Measurements from ENCODE around the gene SERP2. TPM values are rescaled to one million over a fixed set of nuclear protein-coding genes. Genes with fewer than 3 reads are reported as not detected.
"Not testable (repeated sequence)": the region's sequence is repeated elsewhere in the genome, so short reads cannot be mapped to it uniquely, and the experiment has no call there.

SERP2 gene
- total RNA-seq = 1 to 10 TPM; 3.1 TPM

DNA sequence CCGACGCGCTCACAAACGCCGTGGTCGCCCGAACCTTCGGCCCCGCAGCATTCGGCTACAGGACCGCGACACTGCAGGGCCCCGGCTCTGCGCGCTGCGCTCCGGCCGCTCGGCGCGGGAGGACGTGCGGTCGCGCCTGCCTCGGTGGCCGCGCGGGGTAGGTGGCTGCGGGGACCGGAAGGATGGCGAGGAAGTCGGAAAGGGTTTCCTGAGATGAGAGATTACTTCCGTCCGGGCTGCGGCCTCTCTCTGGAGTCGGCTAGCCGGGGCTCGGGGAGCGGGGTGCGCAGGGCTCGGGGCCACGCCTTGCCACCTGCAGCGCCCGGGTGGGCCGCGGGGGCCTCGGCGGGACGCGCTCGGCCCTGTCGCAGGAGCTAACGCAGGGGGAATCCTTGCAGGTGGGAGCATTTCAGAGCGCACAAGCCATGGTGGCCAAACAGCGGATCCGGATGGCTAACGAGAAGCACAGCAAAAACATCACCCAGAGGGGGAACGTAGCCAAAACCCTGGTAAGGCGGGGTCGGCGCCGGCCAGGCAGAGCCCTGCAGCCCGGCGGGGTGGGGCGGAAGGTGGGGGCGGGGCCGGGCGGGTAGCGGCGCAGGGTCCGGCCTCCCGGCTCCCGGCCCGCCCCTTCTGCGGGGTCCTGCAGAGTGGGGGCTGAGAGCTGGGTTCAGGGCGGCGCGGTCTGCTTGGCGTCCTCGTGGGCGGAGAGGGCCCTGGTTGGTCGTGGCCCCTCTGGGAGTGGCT lies at the start of gene SERP2:
Gene SERP2, plus strand, starts transcription at position 224 of the 747 bp plus-strand sequence. Its CDS starts 202 bp downstream, at position 426.
- Mint-ChIP-seq H3K9me3 (no peaks in the 10 kb centered on the region), H3K27ac (no peak within 1 kb of the TSS), H3K4me1 (peaks cover 7% of the 10 kb centered on the region), H3K27me3 (peaks cover 30% of the 10 kb centered on the region), H3K36me3 (no peaks in the 10 kb centered on the region), H3K4me3 (peak within 1 kb of the TSS; percentile 65)
- DNase-seq = peak; percentile 28

DNA sequence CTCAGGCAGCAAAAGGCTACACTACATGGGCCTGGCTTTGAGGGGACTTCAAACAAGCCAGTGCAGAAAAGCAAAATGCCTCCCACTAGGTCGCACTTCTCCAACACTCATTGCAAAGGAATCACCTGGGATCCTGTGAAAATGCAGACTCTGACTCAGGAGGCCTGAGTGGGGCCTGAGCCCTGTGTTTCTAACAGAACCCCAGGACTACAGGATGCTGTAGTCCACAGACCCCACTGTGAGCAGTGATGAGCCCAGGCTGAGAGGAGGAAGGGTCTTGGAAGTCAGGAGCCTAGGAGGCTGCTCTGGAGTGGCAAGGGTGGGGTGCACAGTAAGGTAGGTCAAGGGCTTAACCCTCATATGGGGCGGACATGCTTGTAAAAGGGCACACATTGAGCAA lies 46.7 kb upstream of the SERP2 start:
- H3K27me3 Mint-ChIP-seq = no peaks in the 10 kb centered on the region
- H3K4me3 Mint-ChIP-seq = no peak overlapping the region
- H3K9me3 Mint-ChIP-seq = peaks cover 1% of the 10 kb centered on the region
- H3K36me3 Mint-ChIP-seq = no peaks in the 10 kb centered on the region
- H3K4me1 Mint-ChIP-seq = peaks cover 9% of the 10 kb centered on the region
- H3K27ac Mint-ChIP-seq = no peak overlapping the region
- DNase-seq = no peak

- H3K4me1 Mint-ChIP-seq = peaks cover 12% of the 10 kb centered on the region
- DNase-seq, H3K27me3 Mint-ChIP-seq: not testable (repeated sequence)
Measured at GRCh38 chr13:44329041-44329440, 44.6 kb upstream of the SERP2 start.

DNA sequence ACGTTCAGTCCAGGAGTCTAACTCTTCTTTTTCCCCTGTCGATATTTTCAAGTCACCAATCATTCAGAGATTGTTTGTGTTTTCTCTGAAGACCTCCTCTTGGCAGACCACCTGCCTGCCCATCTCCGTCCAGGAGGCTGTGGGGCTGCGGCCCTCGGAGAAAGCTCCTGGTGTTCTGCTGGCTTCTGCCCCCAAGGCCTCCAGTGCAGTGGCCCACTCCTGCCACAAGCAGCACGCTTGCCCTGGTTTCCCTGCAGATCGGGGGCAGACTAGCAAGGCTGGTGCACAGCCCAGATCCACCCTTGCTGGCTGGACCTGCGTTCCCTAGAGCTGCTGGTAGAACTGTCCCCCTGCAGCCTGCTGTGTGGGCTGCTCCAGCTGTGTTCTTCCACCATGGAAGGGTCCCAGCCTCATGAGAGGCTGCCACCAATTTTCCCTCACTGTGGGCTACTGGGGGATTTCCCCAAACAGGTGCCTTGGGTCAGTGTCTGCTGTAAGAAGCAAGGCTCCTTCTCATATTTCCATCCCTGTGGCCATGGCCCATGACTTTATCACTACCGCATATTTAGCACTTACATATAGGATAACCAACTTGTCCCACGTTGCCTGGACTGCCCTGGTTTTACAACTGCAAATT lies 43.6 kb upstream of the SERP2 start:
- Mint-ChIP-seq H3K9me3 (peaks cover 1% of the 10 kb centered on the region), H3K27me3 (no peaks in the 10 kb centered on the region), H3K36me3 (no peaks in the 10 kb centered on the region), H3K27ac (no peak overlapping the region), H3K4me3 (no peak overlapping the region), H3K4me1 (peaks cover 12% of the 10 kb centered on the region)
- DNase-seq = no peak

More at GRCh38 chr13:44329041-44329440, 44.6 kb upstream of the SERP2 start:
- not testable (repeated sequence) for H3K9me3 Mint-ChIP-seq, H3K36me3 Mint-ChIP-seq, H3K4me3 Mint-ChIP-seq, H3K27ac Mint-ChIP-seq

DNA sequence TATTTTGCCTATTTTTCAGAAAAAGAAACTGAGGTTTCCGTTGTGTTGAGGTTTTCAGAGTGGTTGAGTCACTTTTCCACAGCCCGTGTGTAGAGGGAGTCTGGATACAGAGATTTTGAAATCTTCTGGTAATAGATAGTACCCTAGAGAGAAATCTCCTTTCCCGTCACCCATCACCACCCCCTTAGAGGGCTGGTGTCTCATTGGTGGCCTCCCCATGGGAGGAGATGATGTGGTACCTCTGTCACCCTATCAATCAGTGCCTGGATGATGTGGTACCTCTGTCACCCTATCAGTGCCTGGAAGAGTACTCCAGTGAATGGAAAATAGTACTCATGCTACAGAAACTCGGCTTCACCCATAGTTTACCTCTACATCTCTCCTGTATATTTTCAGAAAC lies 42.2 kb upstream of the SERP2 start:
- peaks cover 12% of the 10 kb centered on the region for H3K4me1 Mint-ChIP-seq
- no peaks in the 10 kb centered on the region for H3K36me3 Mint-ChIP-seq
- no peak overlapping the region for H3K27ac Mint-ChIP-seq
- H3K27me3 Mint-ChIP-seq = no peaks in the 10 kb centered on the region
- H3K4me3 Mint-ChIP-seq = no peak overlapping the region
- peak; percentile 11 for DNase-seq
- H3K9me3 Mint-ChIP-seq = peaks cover 1% of the 10 kb centered on the region

- Mint-ChIP-seq H3K4me1 (peaks cover 12% of the 10 kb centered on the region), H3K27me3 (no peaks in the 10 kb centered on the region), H3K36me3 (no peaks in the 10 kb centered on the region), H3K27ac (no peak overlapping the region), H3K4me3 (no peak overlapping the region), H3K9me3 (peaks cover 1% of the 10 kb centered on the region)
- no peak for DNase-seq
Measured at GRCh38 chr13:44331912-44332851, 41.4 kb upstream of the SERP2 start.

DNA sequence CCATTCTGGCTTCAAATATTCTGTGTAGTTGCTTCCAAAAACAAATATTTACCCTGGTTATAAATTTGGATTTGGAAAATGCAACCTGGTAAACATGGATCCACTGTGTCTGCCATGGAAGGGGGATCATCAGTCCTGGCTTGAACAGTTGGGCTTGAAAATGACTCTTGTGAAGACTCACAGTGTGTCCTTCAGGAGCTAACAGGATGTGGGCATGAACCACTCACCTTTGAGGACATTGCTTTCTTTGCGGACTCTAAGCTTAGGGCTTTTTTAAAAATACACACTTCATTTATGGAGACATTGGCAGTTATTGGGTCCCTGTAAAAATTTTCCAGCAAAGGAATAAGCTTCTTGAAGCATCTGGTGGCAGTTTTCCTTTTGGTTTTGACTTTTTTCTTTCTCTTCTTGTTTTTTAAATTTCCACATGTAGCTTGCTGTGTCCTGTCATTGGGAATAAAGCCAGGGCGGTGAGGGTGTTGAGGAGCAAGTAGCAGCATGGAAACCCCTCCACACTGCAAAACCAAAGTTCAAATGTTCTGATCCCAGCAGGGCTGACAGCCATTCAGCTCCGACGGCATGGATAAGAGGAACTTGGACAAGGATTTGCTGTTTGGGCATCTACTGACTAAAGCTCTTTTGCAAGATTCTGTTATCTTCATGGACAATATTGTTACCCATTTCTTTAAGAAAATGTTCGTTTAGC lies 39.5 kb upstream of the SERP2 start:
- Mint-ChIP-seq H3K36me3 (no peaks in the 10 kb centered on the region), H3K4me3 (no peak overlapping the region), H3K4me1 (peaks cover 12% of the 10 kb centered on the region), H3K9me3 (no peaks in the 10 kb centered on the region), H3K27me3 (no peaks in the 10 kb centered on the region), H3K27ac (no peak overlapping the region)
- no peak for DNase-seq

DNA sequence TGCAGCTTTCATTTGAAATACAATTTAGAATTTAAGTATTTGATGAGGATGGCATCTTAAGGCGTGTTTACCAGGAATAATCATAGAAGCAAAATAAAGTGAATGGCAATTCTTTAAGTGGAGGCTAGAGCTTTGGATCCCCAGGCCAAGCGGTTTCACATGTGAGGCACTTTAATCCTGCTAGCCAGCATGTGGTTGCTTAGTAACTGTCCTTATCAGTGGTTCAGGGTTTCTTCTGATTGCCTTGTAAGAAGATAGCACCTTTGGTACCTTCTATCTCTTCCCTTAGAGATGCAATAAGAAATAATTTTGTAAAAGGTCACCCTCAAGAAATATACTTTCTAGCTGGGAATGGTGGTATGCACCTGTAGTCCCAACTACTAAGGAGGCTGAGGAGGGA lies 38.9 kb upstream of the SERP2 start:
- Mint-ChIP-seq H3K27ac (no peak overlapping the region), H3K27me3 (no peaks in the 10 kb centered on the region), H3K36me3 (no peaks in the 10 kb centered on the region), H3K9me3 (no peaks in the 10 kb centered on the region), H3K4me1 (peaks cover 12% of the 10 kb centered on the region), H3K4me3 (no peak overlapping the region)
- DNase-seq = no peak

DNA sequence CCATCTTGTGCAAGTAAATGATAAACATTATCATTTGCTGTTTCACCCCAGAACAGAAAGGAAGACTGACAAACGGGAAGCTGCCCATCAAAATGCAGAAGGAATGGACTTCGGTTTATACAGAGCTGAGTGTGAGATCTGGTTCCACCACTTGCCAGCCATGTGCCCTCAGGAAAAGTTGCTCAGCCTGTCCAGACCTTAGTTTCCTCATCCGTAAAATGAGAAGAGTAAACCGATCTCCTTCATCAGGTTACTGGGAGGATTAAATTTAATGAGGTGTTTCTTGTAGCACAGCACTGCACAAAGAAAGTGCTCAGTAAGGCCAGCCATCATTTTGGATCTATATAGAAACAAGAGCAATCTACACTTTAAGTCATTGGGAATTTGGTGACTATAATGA lies 36.7 kb upstream of the SERP2 start:
- Mint-ChIP-seq H3K9me3 (no peaks in the 10 kb centered on the region), H3K27ac (no peak overlapping the region), H3K4me3 (no peak overlapping the region), H3K4me1 (peaks cover 3% of the 10 kb centered on the region), H3K36me3 (no peaks in the 10 kb centered on the region), H3K27me3 (no peaks in the 10 kb centered on the region)
- no peak for DNase-seq

GRCh38 chr13:44337581-44337980 lies 36.0 kb upstream of the SERP2 start:
- no peak for DNase-seq
- Mint-ChIP-seq H3K4me1 (no peaks in the 10 kb centered on the region), H3K9me3 (no peaks in the 10 kb centered on the region), H3K36me3 (no peaks in the 10 kb centered on the region), H3K27ac (no peak overlapping the region), H3K4me3 (no peak overlapping the region), H3K27me3 (no peaks in the 10 kb centered on the region)

DNA sequence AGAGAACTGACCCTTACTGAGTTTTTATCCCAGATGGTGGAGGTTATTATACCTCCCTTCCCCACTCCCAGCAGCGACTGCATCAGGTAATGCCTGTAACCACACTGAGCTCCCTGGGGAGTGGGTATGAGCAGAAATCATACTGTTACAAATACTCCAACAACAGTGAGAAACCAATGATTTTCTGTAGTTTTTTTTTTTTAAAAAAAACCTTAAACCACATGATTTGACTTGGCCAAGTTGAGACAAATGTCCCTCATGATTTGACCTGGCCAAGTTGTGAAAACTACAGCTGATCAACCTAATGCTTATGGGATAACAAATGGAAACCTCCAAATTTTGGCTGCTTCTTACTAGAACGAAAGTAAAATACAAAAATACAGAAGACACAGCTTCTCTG lies 33.1 kb upstream of the SERP2 start:
- DNase-seq = no peak
- no peaks in the 10 kb centered on the region for H3K36me3 Mint-ChIP-seq
- H3K27ac Mint-ChIP-seq = no peak overlapping the region
- no peaks in the 10 kb centered on the region for H3K27me3 Mint-ChIP-seq
- no peaks in the 10 kb centered on the region for H3K4me1 Mint-ChIP-seq
- no peak overlapping the region for H3K4me3 Mint-ChIP-seq
- H3K9me3 Mint-ChIP-seq = no peaks in the 10 kb centered on the region

DNA sequence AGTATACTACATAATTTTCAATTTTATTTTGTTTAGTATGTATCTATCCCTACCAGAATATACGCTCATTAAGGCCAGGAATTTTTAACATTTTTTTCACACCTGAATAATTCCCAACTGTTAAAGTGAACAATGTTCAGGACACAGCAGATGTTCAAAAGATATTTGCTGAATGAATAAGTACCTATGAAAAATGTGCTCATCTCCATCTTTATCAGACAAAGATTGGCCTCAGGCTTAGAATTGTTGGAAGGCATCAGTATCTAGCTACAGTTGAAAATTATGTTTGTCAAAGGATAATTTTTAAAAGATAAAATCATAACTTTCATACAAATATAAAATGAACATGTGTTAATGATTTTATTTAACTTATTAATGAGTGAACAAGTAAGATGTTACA lies 30.9 kb upstream of the SERP2 start:
- no peak overlapping the region for H3K27ac Mint-ChIP-seq
- no peaks in the 10 kb centered on the region for H3K36me3 Mint-ChIP-seq

DNA sequence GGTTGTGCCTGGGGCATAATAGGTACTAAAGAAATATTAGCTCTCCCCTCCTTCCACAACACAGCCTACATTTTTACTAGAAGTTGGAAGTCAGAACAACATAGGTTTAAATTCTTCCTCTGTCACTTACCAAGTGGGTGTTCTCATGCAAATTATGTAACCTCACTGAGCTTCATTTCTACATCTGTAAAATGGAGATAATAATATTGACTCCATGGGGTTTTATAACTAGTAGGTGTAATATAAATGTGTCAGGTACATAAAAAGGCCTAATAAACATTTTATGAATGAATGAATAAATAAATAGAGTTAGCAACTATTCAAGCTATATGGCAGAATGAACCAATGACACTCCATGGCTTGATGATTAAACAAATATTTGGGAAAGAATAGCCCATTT lies 27.1 kb upstream of the SERP2 start:
- Mint-ChIP-seq H3K27me3 (no peaks in the 10 kb centered on the region), H3K4me3 (no peak overlapping the region), H3K27ac (no peak overlapping the region), H3K4me1 (peaks cover 3% of the 10 kb centered on the region), H3K36me3 (no peaks in the 10 kb centered on the region), H3K9me3 (no peaks in the 10 kb centered on the region)
- no peak for DNase-seq

More for the DNA sequence above, 30.9 kb upstream of the SERP2 start:
- Mint-ChIP-seq H3K9me3 (no peaks in the 10 kb centered on the region), H3K27me3 (no peaks in the 10 kb centered on the region), H3K4me1 (no peaks in the 10 kb centered on the region), H3K4me3 (no peak overlapping the region)
- DNase-seq = no peak

DNA sequence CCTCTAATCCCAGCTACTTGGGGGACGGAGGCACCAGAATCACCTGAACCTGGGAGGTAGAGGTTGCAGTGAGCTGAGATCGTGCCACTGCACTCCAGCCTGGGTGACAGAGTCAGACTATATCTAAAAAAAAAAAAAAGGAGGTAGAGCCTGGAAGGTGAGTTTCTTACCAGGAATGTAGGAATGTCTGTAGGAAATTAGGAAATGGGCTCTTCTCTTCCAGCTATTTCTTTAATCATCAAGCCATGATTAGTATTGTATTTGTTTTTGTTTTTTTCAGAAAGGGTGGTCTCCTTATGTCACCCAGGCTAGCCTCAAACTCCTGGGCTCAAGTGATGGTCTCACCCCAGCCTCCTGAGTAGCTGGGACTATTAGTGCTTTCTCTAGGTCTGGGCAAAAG lies 26.3 kb upstream of the SERP2 start:
- no peaks in the 10 kb centered on the region for H3K27me3 Mint-ChIP-seq
- H3K4me1 Mint-ChIP-seq = peaks cover 9% of the 10 kb centered on the region
- H3K4me3 Mint-ChIP-seq = no peak overlapping the region
- H3K27ac Mint-ChIP-seq = no peak overlapping the region
- H3K36me3 Mint-ChIP-seq = no peaks in the 10 kb centered on the region
- no peak for DNase-seq
- H3K9me3 Mint-ChIP-seq = no peaks in the 10 kb centered on the region

- no peaks in the 10 kb centered on the region for H3K36me3 Mint-ChIP-seq
Measured at GRCh38 chr13:44347949-44348348, 25.7 kb upstream of the SERP2 start.

More at GRCh38 chr13:44347949-44348348, 25.7 kb upstream of the SERP2 start:
- no peak overlapping the region for H3K4me3 Mint-ChIP-seq
- peaks cover 10% of the 10 kb centered on the region for H3K4me1 Mint-ChIP-seq
- no peak for DNase-seq
- H3K9me3 Mint-ChIP-seq = no peaks in the 10 kb centered on the region
- no peak overlapping the region for H3K27ac Mint-ChIP-seq
- H3K27me3 Mint-ChIP-seq = no peaks in the 10 kb centered on the region
